ENCODE data around the gene TRPM8.

DNA sequence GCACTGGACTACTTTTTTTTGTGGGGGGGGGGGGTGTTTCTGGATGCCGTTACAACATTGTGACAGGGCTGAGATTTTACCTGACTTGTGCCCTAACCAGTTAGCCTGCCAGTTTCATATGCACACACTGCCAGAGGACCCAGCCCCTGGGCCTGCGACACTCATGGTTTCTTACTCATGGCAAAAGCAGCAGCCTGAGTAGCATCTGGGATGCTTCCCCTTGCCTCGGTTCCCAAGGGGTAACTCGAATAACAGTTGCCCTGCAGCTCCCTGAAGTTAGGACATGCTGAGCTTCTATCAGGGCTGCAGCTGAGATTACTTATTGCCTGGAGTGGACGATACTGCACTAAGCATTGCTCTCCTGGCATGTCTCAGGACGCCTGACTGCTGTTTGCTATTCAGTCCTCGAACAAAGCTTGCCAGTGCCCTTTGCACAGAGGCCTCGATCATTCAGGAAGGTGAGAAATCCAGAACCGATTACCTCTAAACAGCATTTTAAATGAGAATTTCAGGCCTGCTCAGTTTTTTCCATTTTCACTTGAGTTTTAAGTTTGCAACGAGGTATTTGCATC, 47.9 kb downstream of the TRPM8 start:
- TF ChIP-seq, protein P1, sequence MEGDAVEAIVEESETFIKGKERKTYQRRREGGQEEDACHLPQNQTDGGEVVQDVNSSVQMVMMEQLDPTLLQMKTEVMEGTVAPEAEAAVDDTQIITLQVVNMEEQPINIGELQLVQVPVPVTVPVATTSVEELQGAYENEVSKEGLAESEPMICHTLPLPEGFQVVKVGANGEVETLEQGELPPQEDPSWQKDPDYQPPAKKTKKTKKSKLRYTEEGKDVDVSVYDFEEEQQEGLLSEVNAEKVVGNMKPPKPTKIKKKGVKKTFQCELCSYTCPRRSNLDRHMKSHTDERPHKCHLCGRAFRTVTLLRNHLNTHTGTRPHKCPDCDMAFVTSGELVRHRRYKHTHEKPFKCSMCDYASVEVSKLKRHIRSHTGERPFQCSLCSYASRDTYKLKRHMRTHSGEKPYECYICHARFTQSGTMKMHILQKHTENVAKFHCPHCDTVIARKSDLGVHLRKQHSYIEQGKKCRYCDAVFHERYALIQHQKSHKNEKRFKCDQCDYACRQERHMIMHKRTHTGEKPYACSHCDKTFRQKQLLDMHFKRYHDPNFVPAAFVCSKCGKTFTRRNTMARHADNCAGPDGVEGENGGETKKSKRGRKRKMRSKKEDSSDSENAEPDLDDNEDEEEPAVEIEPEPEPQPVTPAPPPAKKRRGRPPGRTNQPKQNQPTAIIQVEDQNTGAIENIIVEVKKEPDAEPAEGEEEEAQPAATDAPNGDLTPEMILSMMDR (IDR thresholded peaks at IDR 0.05; ENCODE audit: borderline replicate concordance, extremely low read depth, low read length, poor library complexity, severe bottlenecking) = no peak
- TF ChIP-seq EZH2 (IDR thresholded peaks at IDR 0.05; ENCODE audit: borderline replicate concordance, low read depth, low read length, severe bottlenecking) = no peak

Data from DND-41 (cell line).